ENCODE results near the gene RHOC.

Gene RHOC

GRCh38 chr1:112701227-112702066, 5.5 kb downstream of the RHOC start:
- H3K27ac Mint-ChIP-seq: peak overlapping the region; percentile 92
- peaks cover 31% of the 10 kb centered on the region for H3K36me3 Mint-ChIP-seq (ENCODE audit: low read depth)
- no peaks in the 10 kb centered on the region for H3K9me3 Mint-ChIP-seq
- peaks cover 56% of the 10 kb centered on the region for H3K4me1 Mint-ChIP-seq (ENCODE audit: low read depth)
- H3K4me3 Mint-ChIP-seq: peak overlapping the region; percentile 25
- no peaks in the 10 kb centered on the region for H3K27me3 Mint-ChIP-seq (ENCODE audit: low read depth)

DNA sequence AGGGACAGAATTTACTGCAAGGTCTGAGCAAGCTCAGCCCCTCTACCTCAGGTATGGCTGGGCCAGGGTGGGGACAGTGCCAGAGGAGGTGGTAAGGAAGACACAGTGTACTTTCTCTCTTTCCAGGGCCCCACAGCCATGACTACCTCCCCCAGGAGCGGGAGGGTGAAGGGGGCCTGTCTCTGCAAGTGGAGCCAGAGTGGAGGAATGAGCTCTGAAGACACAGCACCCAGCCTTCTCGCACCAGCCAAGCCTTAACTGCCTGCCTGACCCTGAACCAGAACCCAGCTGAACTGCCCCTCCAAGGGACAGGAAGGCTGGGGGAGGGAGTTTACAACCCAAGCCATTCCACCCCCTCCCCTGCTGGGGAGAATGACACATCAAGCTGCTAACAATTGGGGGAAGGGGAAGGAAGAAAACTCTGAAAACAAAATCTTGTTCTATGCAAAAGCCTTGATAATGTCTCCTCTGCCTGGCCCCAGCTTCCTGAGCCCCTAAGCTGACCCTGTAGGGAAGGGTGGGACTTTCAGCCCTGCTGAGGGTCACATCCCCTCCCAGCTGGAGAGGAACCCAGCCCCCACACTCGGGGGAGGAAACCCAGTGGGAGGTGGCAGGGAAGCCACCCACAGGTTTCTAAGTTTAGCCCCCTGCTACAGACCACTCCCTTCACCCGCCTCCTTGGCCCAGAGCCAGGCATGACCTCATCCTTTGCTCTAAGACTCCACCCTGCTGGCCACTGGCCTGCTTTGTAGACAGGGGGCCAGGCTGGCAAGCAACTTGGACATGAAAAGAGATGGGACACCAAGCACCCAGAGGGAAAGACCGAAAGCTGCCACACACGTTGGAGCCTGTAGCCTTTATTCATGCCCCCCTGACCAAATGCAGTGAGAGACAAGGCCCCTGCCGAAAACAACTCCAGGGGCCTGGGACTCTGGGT, 6.4 kb downstream of the RHOC start:
- Mint-ChIP-seq H3K36me3 (ENCODE audit: low read depth) (peaks cover 31% of the 10 kb centered on the region), H3K4me1 (ENCODE audit: low read depth) (peaks cover 54% of the 10 kb centered on the region), H3K9me3 (no peaks in the 10 kb centered on the region), H3K27me3 (ENCODE audit: low read depth) (no peaks in the 10 kb centered on the region), H3K4me3 (peak overlapping the region; percentile 25), H3K27ac (peak overlapping the region; percentile 92)

DNA sequence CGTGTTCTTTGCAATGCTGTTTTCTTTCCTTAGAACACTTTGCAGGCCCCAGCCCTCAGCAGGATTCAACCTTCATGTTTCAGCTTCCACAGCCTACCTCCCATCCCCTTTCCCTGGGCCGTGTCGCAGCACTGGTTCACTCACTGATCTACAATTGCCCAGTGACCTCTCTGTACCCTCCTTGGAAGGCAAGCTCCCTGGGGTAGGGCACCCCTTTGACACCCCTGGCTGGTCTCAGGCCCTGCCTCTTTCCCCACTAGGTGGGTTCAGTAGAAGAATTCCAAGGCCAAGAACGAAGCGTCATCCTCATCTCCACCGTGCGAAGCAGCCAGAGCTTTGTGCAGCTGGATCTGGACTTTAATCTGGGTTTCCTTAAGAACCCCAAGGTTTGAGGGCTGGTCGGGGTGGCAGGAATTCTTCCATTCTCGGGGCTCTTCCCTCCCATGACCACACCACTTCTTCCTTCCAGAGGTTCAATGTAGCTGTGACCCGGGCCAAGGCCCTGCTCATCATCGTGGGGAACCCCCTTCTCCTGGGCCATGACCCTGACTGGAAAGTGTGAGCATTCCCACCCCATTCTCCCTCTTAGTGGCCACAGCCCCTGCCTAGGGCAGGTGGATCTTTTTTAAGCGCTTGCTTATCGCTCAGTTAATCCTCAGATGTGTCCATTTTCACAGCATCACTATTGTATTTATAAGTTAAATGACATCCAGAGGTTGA, 7.3 kb downstream of the RHOC start:
- H3K27me3 Mint-ChIP-seq (ENCODE audit: low read depth): no peaks in the 10 kb centered on the region
- peak overlapping the region; percentile 9 for H3K4me3 Mint-ChIP-seq
- peaks cover 45% of the 10 kb centered on the region for H3K4me1 Mint-ChIP-seq (ENCODE audit: low read depth)
- peaks cover 31% of the 10 kb centered on the region for H3K36me3 Mint-ChIP-seq (ENCODE audit: low read depth)
- H3K9me3 Mint-ChIP-seq: no peaks in the 10 kb centered on the region
- peak overlapping the region; percentile 92 for H3K27ac Mint-ChIP-seq

- H3K4me1 Mint-ChIP-seq (ENCODE audit: low read depth): peaks cover 37% of the 10 kb centered on the region
- H3K27ac Mint-ChIP-seq: no peak overlapping the region
Observed at GRCh38 chr1:112698366-112699310, 8.3 kb downstream of the RHOC start.

GRCh38 chr1:112697781-112698201, 9.1 kb downstream of the RHOC start:
- Mint-ChIP-seq H3K36me3 (ENCODE audit: low read depth) (peaks cover 28% of the 10 kb centered on the region), H3K27me3 (ENCODE audit: low read depth) (no peaks in the 10 kb centered on the region), H3K4me3 (no peak overlapping the region), H3K27ac (no peak overlapping the region), H3K4me1 (ENCODE audit: low read depth) (peaks cover 32% of the 10 kb centered on the region), H3K9me3 (no peaks in the 10 kb centered on the region)

More at GRCh38 chr1:112698366-112699310, 8.3 kb downstream of the RHOC start:
- no peak overlapping the region for H3K4me3 Mint-ChIP-seq
- H3K9me3 Mint-ChIP-seq: no peaks in the 10 kb centered on the region
- H3K27me3 Mint-ChIP-seq (ENCODE audit: low read depth): no peaks in the 10 kb centered on the region
- H3K36me3 Mint-ChIP-seq (ENCODE audit: low read depth): peaks cover 31% of the 10 kb centered on the region

GRCh38 chr1:112696578-112697314, 10.2 kb downstream of the RHOC start:
- Mint-ChIP-seq H3K27ac (no peak overlapping the region), H3K36me3 (ENCODE audit: low read depth) (peaks cover 26% of the 10 kb centered on the region), H3K9me3 (no peaks in the 10 kb centered on the region), H3K4me1 (ENCODE audit: low read depth) (peaks cover 22% of the 10 kb centered on the region), H3K27me3 (ENCODE audit: low read depth) (no peaks in the 10 kb centered on the region), H3K4me3 (no peak overlapping the region)

GRCh38 chr1:112695276-112695675, 11.7 kb downstream of the RHOC start:
- Mint-ChIP-seq H3K4me3 (no peak overlapping the region), H3K4me1 (ENCODE audit: low read depth) (peaks cover 10% of the 10 kb centered on the region), H3K27ac (no peak overlapping the region), H3K36me3 (ENCODE audit: low read depth) (peaks cover 29% of the 10 kb centered on the region), H3K9me3 (no peaks in the 10 kb centered on the region), H3K27me3 (ENCODE audit: low read depth) (no peaks in the 10 kb centered on the region)

DNA sequence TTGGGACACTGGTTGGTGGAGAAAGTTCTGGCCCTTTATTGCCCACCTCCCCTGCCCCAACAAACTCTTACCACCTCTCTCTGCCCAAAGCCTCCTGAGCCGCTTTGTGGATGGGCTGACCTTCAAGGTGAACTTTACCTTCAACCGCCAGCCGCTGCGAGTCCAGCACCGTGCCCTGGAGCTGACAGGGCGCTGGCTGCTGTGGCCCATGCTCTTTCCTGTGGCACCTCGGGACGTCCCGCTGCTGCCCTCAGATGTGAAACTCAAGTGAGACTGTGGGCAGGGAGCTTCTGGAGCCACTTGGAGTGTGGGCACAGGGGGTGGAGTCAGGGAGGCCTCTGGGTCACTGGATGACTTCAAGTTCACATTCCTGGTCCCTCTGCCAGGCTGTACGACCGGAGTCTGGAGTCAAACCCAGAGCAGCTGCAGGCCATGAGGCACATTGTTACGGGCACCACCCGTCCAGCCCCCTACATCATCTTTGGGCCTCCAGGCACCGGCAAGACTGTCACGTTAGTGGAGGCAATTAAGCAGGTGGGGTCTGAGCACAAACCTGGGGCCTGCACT, 12.5 kb downstream of the RHOC start:
- no peaks in the 10 kb centered on the region for H3K9me3 Mint-ChIP-seq
- H3K4me1 Mint-ChIP-seq (ENCODE audit: low read depth): peaks cover 2% of the 10 kb centered on the region
- no peak overlapping the region for H3K4me3 Mint-ChIP-seq
- H3K27me3 Mint-ChIP-seq (ENCODE audit: low read depth): no peaks in the 10 kb centered on the region
- H3K27ac Mint-ChIP-seq: no peak overlapping the region
- peaks cover 24% of the 10 kb centered on the region for H3K36me3 Mint-ChIP-seq (ENCODE audit: low read depth)

DNA sequence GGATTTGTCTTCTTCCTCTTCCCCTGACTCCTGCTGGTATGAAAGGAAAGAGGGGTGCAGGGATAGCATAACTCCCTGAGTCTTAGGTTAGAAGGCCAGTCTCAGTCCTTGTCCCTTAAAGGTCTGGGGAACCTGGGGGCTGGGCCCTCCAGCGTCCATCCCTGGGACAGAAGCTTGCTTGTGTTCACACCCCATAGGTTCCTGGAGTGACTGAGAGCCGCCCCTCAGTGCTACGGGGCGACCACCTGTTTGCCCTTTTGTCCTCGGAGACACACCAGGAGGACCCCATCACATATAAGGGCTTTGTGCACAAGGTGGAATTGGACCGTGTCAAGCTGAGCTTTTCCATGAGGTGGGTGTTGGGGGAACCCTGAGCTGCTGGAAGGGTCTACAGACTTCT, 13.1 kb downstream of the RHOC start:
- H3K4me1 Mint-ChIP-seq (ENCODE audit: low read depth): no peaks in the 10 kb centered on the region
- no peak overlapping the region for H3K4me3 Mint-ChIP-seq
- H3K27me3 Mint-ChIP-seq (ENCODE audit: low read depth): no peaks in the 10 kb centered on the region
- no peaks in the 10 kb centered on the region for H3K9me3 Mint-ChIP-seq
- peaks cover 25% of the 10 kb centered on the region for H3K36me3 Mint-ChIP-seq (ENCODE audit: low read depth)
- H3K27ac Mint-ChIP-seq: no peak overlapping the region

GRCh38 chr1:112692681-112693080, 14.2 kb downstream of the RHOC start:
- no peaks in the 10 kb centered on the region for H3K9me3 Mint-ChIP-seq
- no peak overlapping the region for H3K4me3 Mint-ChIP-seq
- H3K27me3 Mint-ChIP-seq (ENCODE audit: low read depth): no peaks in the 10 kb centered on the region
- H3K27ac Mint-ChIP-seq: no peak overlapping the region
- no peaks in the 10 kb centered on the region for H3K4me1 Mint-ChIP-seq (ENCODE audit: low read depth)
- H3K36me3 Mint-ChIP-seq (ENCODE audit: low read depth): peaks cover 26% of the 10 kb centered on the region

- peaks cover 3% of the 10 kb centered on the region for H3K4me1 Mint-ChIP-seq (ENCODE audit: low read depth)
- no peaks in the 10 kb centered on the region for H3K9me3 Mint-ChIP-seq
- peaks cover 21% of the 10 kb centered on the region for H3K36me3 Mint-ChIP-seq (ENCODE audit: low read depth)
- no peak overlapping the region for H3K4me3 Mint-ChIP-seq
- H3K27me3 Mint-ChIP-seq (ENCODE audit: low read depth): no peaks in the 10 kb centered on the region
- no peak overlapping the region for H3K27ac Mint-ChIP-seq
Observed at GRCh38 chr1:112689842-112690237, 17.1 kb downstream of the RHOC start.

- H3K4me3 Mint-ChIP-seq: no peak overlapping the region
Observed at GRCh38 chr1:112689196-112689841, 17.6 kb downstream of the RHOC start.

More at GRCh38 chr1:112689196-112689841, 17.6 kb downstream of the RHOC start:
- Mint-ChIP-seq H3K27ac (no peak overlapping the region), H3K27me3 (ENCODE audit: low read depth) (no peaks in the 10 kb centered on the region), H3K9me3 (no peaks in the 10 kb centered on the region), H3K36me3 (ENCODE audit: low read depth) (peaks cover 21% of the 10 kb centered on the region), H3K4me1 (ENCODE audit: low read depth) (peaks cover 3% of the 10 kb centered on the region)
